ENCODE data around the gene WNT5B. TPM values are rescaled to one million over a fixed set of nuclear protein-coding genes. Genes with fewer than 3 reads are reported as not detected.

Gene WNT5B
- under 1 TPM in 1 of 2 donors, not detected in 1; 0.47 TPM for total RNA-seq

- peaks cover 46 to 50% of the 10 kb centered on the region in 2 donors for H3K27me3 Mint-ChIP-seq
These were observed at the start of gene WNT5B for GRCh38 chr12:1628666-1629337. TSS of gene WNT5B (plus strand) at chr12:1629231. CDS start at chr12:1631355, 2,124 bp downstream.

DNA sequence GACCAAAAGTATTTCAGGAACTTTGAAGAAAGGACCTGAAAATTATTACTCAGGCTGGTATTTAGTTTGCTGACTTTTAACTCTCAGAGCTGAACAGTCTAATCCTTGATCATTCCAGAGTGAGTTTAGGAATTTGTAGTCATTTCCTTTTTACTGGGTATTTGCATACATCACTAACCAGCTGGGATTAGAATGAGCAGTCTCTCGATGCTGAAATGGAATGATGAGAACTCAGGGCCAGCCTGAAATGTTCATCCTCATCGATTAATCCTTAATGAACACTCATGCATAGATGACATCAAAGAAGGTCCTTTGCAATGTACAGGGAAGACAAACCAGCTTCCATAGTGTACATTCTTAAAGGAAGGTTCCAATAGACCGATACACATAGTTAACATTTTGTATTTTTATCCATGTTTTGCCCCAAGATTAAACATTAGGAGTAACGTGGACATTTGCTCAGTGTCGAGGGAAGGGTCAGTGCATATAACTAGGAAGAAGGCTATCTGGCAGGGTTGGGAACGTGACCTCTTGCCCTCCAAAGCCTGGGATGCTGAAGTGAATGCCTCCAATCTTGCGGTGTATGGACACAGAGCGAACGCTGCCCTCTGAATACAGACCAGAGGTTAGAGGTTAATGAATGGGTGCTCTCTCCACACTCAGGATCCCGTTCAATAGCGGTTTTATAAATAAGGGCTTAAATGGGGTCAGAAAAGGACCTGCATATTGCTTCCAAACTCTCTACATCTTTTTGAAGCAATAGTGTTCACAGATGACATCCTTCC lies 49.2 kb upstream of the WNT5B start:
- Mint-ChIP-seq H3K27me3 (no peaks in the 10 kb centered on the region), H3K4me3 (no peak overlapping the region), H3K9me3 (no peaks in the 10 kb centered on the region), H3K4me1 (ENCODE audit: low read depth in 2 of 2) (peaks cover 6 to 12% of the 10 kb centered on the region in 2 donors), H3K27ac (no peak overlapping the region), H3K36me3 (no peaks in the 10 kb centered on the region)
- DNase-seq (ENCODE audit: low spot score) (no peak), ATAC-seq (no peak)

More at GRCh38 chr12:1628666-1629337, at the start of gene WNT5B:
- peak within 1 kb of the TSS; percentile 16 for H3K4me3 Mint-ChIP-seq
- no peak for DNase-seq (ENCODE audit: low spot score)
- no peaks in the 10 kb centered on the region for H3K36me3 Mint-ChIP-seq
- ATAC-seq: no peak
- H3K4me1 Mint-ChIP-seq (ENCODE audit: low read depth in 2 of 2): peaks cover 0 to 8% of the 10 kb centered on the region in 2 donors
- no peak within 1 kb of the TSS for H3K27ac Mint-ChIP-seq
- H3K9me3 Mint-ChIP-seq: no peaks in the 10 kb centered on the region

GRCh38 chr12:1580526-1580925 lies 48.5 kb upstream of the WNT5B start:
- ATAC-seq (no peak), DNase-seq (ENCODE audit: low spot score) (no peak)
- H3K4me1 Mint-ChIP-seq (ENCODE audit: low read depth in 2 of 2): peaks cover 6 to 12% of the 10 kb centered on the region in 2 donors
- no peak overlapping the region for H3K4me3 Mint-ChIP-seq
- no peaks in the 10 kb centered on the region for H3K9me3 Mint-ChIP-seq
- H3K27ac Mint-ChIP-seq: no peak overlapping the region
- H3K27me3 Mint-ChIP-seq: no peaks in the 10 kb centered on the region
- H3K36me3 Mint-ChIP-seq: no peaks in the 10 kb centered on the region

DNA sequence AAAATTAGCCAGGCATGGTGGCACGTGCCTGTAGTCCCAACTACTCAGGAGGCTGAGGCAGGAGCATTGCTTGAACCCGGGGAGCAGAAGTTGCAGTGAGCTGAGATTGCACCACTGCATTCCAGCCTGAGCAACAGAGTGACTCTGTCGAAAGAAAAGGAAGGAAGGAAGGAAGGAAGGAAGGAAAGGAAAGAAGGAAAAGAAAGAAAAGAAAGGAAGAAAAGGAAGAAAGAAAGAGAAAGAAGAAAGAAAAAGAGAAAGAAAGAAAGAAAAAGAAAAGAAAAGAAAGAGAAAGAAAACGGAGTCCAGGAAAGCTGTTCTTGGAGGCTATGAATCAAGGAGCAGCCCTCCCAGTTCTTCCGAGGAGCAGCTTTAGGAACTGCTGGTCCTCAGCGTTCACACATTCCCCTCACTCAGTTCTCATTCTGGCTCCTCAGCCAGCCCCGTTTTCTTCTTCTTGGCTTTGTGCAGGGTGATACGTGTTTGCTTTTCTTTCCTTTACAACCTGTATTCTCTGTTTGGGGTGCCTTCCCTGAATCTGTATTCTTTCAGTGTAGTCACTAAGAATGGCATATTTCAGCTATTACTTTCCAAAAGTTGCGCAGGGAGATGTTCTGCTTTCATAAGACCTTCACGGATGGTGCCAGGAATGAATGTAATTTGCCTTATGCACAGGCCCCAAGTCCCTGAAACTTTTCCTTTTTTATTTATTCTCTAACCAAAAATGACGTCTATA lies 46.9 kb upstream of the WNT5B start:
- DNase-seq (ENCODE audit: low spot score) (no peak), ATAC-seq (no peak)
- Mint-ChIP-seq H3K4me3 (no peak overlapping the region), H3K36me3 (no peaks in the 10 kb centered on the region), H3K27ac (no peak overlapping the region), H3K27me3 (no peaks in the 10 kb centered on the region), H3K4me1 (ENCODE audit: low read depth in 2 of 2) (peaks cover 6 to 12% of the 10 kb centered on the region in 2 donors), H3K9me3 (no peaks in the 10 kb centered on the region)

GRCh38 chr12:1582709-1583050 lies 46.4 kb upstream of the WNT5B start:
- no peak overlapping the region for H3K4me3 Mint-ChIP-seq
- no peak for DNase-seq (ENCODE audit: low spot score)
- no peak for ATAC-seq
- H3K27ac Mint-ChIP-seq: no peak overlapping the region
- H3K4me1 Mint-ChIP-seq (ENCODE audit: low read depth in 2 of 2): peaks cover 6 to 12% of the 10 kb centered on the region in 2 donors
- H3K36me3 Mint-ChIP-seq: no peaks in the 10 kb centered on the region
- no peaks in the 10 kb centered on the region for H3K9me3 Mint-ChIP-seq
- no peaks in the 10 kb centered on the region for H3K27me3 Mint-ChIP-seq

- no peaks in the 10 kb centered on the region for H3K36me3 Mint-ChIP-seq
- peak; percentile 78 to 88 for ATAC-seq
- H3K4me3 Mint-ChIP-seq: no peak overlapping the region
- H3K9me3 Mint-ChIP-seq: no peaks in the 10 kb centered on the region
- H3K4me1 Mint-ChIP-seq (ENCODE audit: low read depth in 2 of 2): peaks cover 9 to 17% of the 10 kb centered on the region in 2 donors
- H3K27ac Mint-ChIP-seq: no peak overlapping the region
- no peaks in the 10 kb centered on the region for H3K27me3 Mint-ChIP-seq
- peak; percentile 84 for DNase-seq (ENCODE audit: low spot score)
These were observed 45.5 kb upstream of the WNT5B start for GRCh38 chr12:1583421-1584078.

DNA sequence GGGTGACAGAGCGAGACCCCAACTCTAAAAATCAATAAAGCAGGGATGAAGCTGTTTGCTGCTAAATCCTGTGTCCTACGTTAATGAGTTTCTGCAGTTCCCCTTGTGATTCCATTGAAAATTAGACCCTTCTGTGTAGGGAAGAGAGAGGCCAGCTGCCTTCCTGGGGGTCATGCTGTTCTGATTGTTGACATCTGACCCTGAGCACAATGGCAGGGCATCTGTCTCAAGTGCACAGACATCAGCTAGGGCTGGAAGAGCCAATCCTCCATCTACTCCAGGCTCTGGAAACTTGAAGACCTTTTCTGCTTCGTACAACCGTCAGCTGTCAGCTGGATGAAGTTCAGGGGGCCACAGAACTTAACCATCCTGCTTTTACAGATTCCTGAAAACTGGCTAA lies 44.7 kb upstream of the WNT5B start:
- peaks cover 13 to 22% of the 10 kb centered on the region in 2 donors for H3K4me1 Mint-ChIP-seq (ENCODE audit: low read depth in 2 of 2)
- ATAC-seq: no peak
- H3K9me3 Mint-ChIP-seq: no peaks in the 10 kb centered on the region
- H3K27ac Mint-ChIP-seq: no peak overlapping the region
- DNase-seq (ENCODE audit: low spot score): no peak
- H3K36me3 Mint-ChIP-seq: no peaks in the 10 kb centered on the region
- H3K4me3 Mint-ChIP-seq: no peak overlapping the region
- H3K27me3 Mint-ChIP-seq: no peaks in the 10 kb centered on the region

GRCh38 chr12:1587927-1588574 lies 41.0 kb upstream of the WNT5B start:
- no peak for ATAC-seq
- Mint-ChIP-seq H3K4me1 (ENCODE audit: low read depth in 2 of 2) (peaks cover 38 to 43% of the 10 kb centered on the region in 2 donors), H3K27me3 (no peaks in the 10 kb centered on the region), H3K4me3 (no peak overlapping the region), H3K27ac (peak overlapping the region in 1 of 2 donors; percentile 17), H3K36me3 (no peaks in the 10 kb centered on the region), H3K9me3 (no peaks in the 10 kb centered on the region)
- no peak for DNase-seq (ENCODE audit: low spot score)

DNA sequence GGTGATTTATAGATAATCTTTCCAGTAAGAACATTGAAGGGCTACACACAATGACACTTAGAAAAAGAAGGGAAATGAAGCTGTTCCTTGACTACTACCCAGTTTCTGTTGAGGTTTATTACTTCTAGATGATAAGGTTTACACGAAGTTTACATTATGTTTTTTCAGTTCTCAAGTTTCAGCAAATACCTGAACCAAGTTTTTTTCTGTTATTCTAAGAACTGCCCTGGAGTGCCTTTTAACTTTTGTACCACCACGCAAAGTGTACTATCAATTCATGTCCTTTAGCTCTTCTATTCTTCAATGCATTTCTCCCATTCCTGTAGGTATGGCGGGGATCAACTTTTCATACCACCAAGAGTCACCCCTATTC lies 40.5 kb upstream of the WNT5B start:
- Mint-ChIP-seq H3K36me3 (no peaks in the 10 kb centered on the region), H3K9me3 (no peaks in the 10 kb centered on the region), H3K27ac (peak overlapping the region in 1 of 2 donors; percentile 17), H3K4me3 (no peak overlapping the region), H3K4me1 (ENCODE audit: low read depth in 2 of 2) (peaks cover 37 to 42% of the 10 kb centered on the region in 2 donors), H3K27me3 (no peaks in the 10 kb centered on the region)
- ATAC-seq (no peak), DNase-seq (ENCODE audit: low spot score) (no peak)

DNA sequence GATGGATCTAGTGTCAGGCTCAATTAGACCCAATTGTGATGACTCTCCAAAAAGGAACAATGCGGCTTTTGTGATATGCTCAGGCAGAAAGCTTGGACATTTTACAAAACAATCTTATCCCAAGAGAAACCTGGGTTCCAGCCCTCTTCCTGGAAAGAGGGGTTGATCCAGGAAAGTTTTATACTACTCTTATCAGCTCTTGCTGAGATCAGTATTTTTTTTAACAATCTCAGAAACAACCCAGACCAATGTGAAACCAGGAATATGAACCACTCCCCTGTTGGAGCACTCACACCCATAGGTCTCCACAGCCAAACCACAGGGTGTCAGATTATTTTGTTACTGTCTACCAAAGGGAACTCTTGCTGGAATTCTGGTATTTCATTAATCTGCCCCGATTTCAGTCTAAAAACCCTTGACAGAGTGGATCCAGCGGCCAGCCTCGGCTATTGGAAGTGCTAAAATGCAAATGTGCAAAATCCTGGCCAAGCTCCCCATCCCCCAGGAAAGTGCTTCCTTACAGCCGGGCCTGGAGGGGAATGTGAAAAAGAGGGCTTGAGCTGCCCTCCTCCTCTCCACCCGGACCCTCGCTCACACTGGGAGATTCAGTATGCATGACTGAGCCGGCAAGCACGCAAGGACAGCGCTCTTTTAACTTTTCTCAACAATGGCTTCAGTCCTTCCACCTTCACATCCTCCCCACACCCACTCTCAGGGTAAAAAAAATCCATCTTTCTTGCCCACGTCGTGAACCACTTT lies 38.6 kb upstream of the WNT5B start:
- Mint-ChIP-seq H3K9me3 (no peaks in the 10 kb centered on the region), H3K4me3 (peak overlapping the region; percentile 93), H3K4me1 (ENCODE audit: low read depth in 2 of 2) (peaks cover 42 to 47% of the 10 kb centered on the region in 2 donors), H3K27me3 (no peaks in the 10 kb centered on the region), H3K36me3 (no peaks in the 10 kb centered on the region), H3K27ac (peak overlapping the region in 1 of 2 donors; percentile 92)
- ATAC-seq (no peak), DNase-seq (ENCODE audit: low spot score) (no peak)

GRCh38 chr12:1591034-1591433 lies 38.0 kb upstream of the WNT5B start:
- peaks cover 46 to 49% of the 10 kb centered on the region in 2 donors for H3K4me1 Mint-ChIP-seq (ENCODE audit: low read depth in 2 of 2)
- no peaks in the 10 kb centered on the region for H3K9me3 Mint-ChIP-seq
- no peak for DNase-seq (ENCODE audit: low spot score)
- peak overlapping the region in 1 of 2 donors; percentile 92 for H3K27ac Mint-ChIP-seq
- no peaks in the 10 kb centered on the region for H3K27me3 Mint-ChIP-seq
- no peak for ATAC-seq
- H3K4me3 Mint-ChIP-seq: peak overlapping the region; percentile 93
- no peaks in the 10 kb centered on the region for H3K36me3 Mint-ChIP-seq

GRCh38 chr12:1591543-1591942 lies 37.5 kb upstream of the WNT5B start:
- Mint-ChIP-seq H3K4me3 (peak overlapping the region; percentile 93), H3K4me1 (ENCODE audit: low read depth in 2 of 2) (peaks cover 48 to 49% of the 10 kb centered on the region in 2 donors)

More at GRCh38 chr12:1591543-1591942, 37.5 kb upstream of the WNT5B start:
- H3K27me3 Mint-ChIP-seq: no peaks in the 10 kb centered on the region
- no peaks in the 10 kb centered on the region for H3K36me3 Mint-ChIP-seq
- DNase-seq (ENCODE audit: low spot score) (no peak), ATAC-seq (no peak)
- no peaks in the 10 kb centered on the region for H3K9me3 Mint-ChIP-seq
- H3K27ac Mint-ChIP-seq: peak overlapping the region; percentile 86 to 92
